Measurements from ENCODE around the gene MGAT3. TPM values are rescaled to one million over a fixed set of nuclear protein-coding genes. Genes with fewer than 3 reads are reported as not detected.
A peak's percentile ranks its signal among the peaks of the same experiment; 100 is the strongest.

MGAT3 gene
- total RNA-seq, 2 donors from 2014 or later, result 0.38 to 2.6 TPM

- Mint-ChIP-seq H3K4me1 (ENCODE audit: low read depth in 2 of 2) (peaks cover 5 to 7% of the 10 kb centered on the region in 2 donors), H3K9me3 (no peaks in the 10 kb centered on the region), H3K27ac (no peak overlapping the region), H3K36me3 (no peaks in the 10 kb centered on the region), H3K27me3 (no peaks in the 10 kb centered on the region), H3K4me3 (no peak overlapping the region)
- DNase-seq (ENCODE audit: low spot score) (no peak), ATAC-seq (no peak)
Observed at GRCh38 chr22:39489094-39490068, 32.6 kb downstream of the MGAT3 start.

- no peaks in the 10 kb centered on the region for H3K9me3 Mint-ChIP-seq
- H3K4me3 Mint-ChIP-seq, result no peak overlapping the region
- DNase-seq (ENCODE audit: low spot score) (peak; percentile 77), ATAC-seq (peak; percentile 91)
- peaks cover 5 to 7% of the 10 kb centered on the region in 2 donors for H3K4me1 Mint-ChIP-seq (ENCODE audit: low read depth in 2 of 2)
- H3K27me3 Mint-ChIP-seq, result no peaks in the 10 kb centered on the region
- no peaks in the 10 kb centered on the region for H3K36me3 Mint-ChIP-seq
- no peak overlapping the region for H3K27ac Mint-ChIP-seq
Observed at GRCh38 chr22:39490135-39490798, 33.5 kb downstream of the MGAT3 start.

GRCh38 chr22:39490966-39491680 lies 34.3 kb downstream of the MGAT3 start:
- no peak for DNase-seq (ENCODE audit: low spot score)
- Mint-ChIP-seq H3K27ac (no peak overlapping the region), H3K36me3 (no peaks in the 10 kb centered on the region), H3K4me1 (ENCODE audit: low read depth in 2 of 2) (peaks cover 5 to 7% of the 10 kb centered on the region in 2 donors), H3K27me3 (no peaks in the 10 kb centered on the region), H3K9me3 (no peaks in the 10 kb centered on the region), H3K4me3 (no peak overlapping the region)
- ATAC-seq, result no peak

- Mint-ChIP-seq H3K4me1 (ENCODE audit: low read depth in 2 of 2) (peaks cover 5 to 7% of the 10 kb centered on the region in 2 donors), H3K27ac (no peak overlapping the region), H3K4me3 (no peak overlapping the region), H3K27me3 (no peaks in the 10 kb centered on the region), H3K36me3 (no peaks in the 10 kb centered on the region), H3K9me3 (no peaks in the 10 kb centered on the region)
- ATAC-seq, result no peak
- DNase-seq (ENCODE audit: low spot score), result no peak
Observed at GRCh38 chr22:39491696-39492095, 34.9 kb downstream of the MGAT3 start.

- DNase-seq (ENCODE audit: low spot score), result no peak
- Mint-ChIP-seq H3K4me3 (no peak overlapping the region), H3K9me3 (no peaks in the 10 kb centered on the region), H3K27ac (no peak overlapping the region), H3K4me1 (ENCODE audit: low read depth in 2 of 2) (peaks cover 5 to 7% of the 10 kb centered on the region in 2 donors), H3K36me3 (no peaks in the 10 kb centered on the region), H3K27me3 (no peaks in the 10 kb centered on the region)
- no peak for ATAC-seq
Observed at GRCh38 chr22:39492186-39492585, 35.4 kb downstream of the MGAT3 start.

GRCh38 chr22:39493759-39494158 lies 36.9 kb downstream of the MGAT3 start:
- H3K36me3 Mint-ChIP-seq, result no peaks in the 10 kb centered on the region
- no peaks in the 10 kb centered on the region for H3K9me3 Mint-ChIP-seq
- H3K4me1 Mint-ChIP-seq (ENCODE audit: low read depth in 2 of 2), result peaks cover 5 to 7% of the 10 kb centered on the region in 2 donors
- no peak for ATAC-seq
- no peak overlapping the region for H3K27ac Mint-ChIP-seq
- DNase-seq (ENCODE audit: low spot score), result no peak
- no peaks in the 10 kb centered on the region for H3K27me3 Mint-ChIP-seq
- H3K4me3 Mint-ChIP-seq, result no peak overlapping the region

GRCh38 chr22:39494471-39495120 lies 37.8 kb downstream of the MGAT3 start:
- H3K27ac Mint-ChIP-seq, result peak overlapping the region in 1 of 2 donors; percentile 44
- no peaks in the 10 kb centered on the region for H3K36me3 Mint-ChIP-seq
- no peak for ATAC-seq
- H3K4me3 Mint-ChIP-seq, result no peak overlapping the region
- H3K9me3 Mint-ChIP-seq, result no peaks in the 10 kb centered on the region
- no peaks in the 10 kb centered on the region for H3K27me3 Mint-ChIP-seq
- H3K4me1 Mint-ChIP-seq (ENCODE audit: low read depth in 2 of 2), result peaks cover 5 to 7% of the 10 kb centered on the region in 2 donors
- no peak for DNase-seq (ENCODE audit: low spot score)

- ATAC-seq (peak; percentile 56 to 66), DNase-seq (ENCODE audit: low spot score) (no peak)
- Mint-ChIP-seq H3K9me3 (no peaks in the 10 kb centered on the region), H3K27ac (no peak overlapping the region), H3K4me3 (no peak overlapping the region), H3K36me3 (no peaks in the 10 kb centered on the region), H3K27me3 (no peaks in the 10 kb centered on the region), H3K4me1 (ENCODE audit: low read depth in 2 of 2) (no peaks in the 10 kb centered on the region)
Observed at GRCh38 chr22:39496131-39496838, 39.5 kb downstream of the MGAT3 start.

- peaks cover 5 to 10% of the 10 kb centered on the region in 2 donors for H3K4me1 Mint-ChIP-seq (ENCODE audit: low read depth in 2 of 2)
- ATAC-seq (no peak), DNase-seq (ENCODE audit: low spot score) (no peak)
- peak overlapping the region in 1 of 2 donors; percentile 20 for H3K27ac Mint-ChIP-seq
- no peak overlapping the region for H3K4me3 Mint-ChIP-seq
- no peaks in the 10 kb centered on the region for H3K36me3 Mint-ChIP-seq
- H3K27me3 Mint-ChIP-seq, result no peaks in the 10 kb centered on the region
- no peaks in the 10 kb centered on the region for H3K9me3 Mint-ChIP-seq
Observed at GRCh38 chr22:39497429-39497828, 40.6 kb downstream of the MGAT3 start.

- H3K9me3 Mint-ChIP-seq, result no peaks in the 10 kb centered on the region
- peaks cover 2% of the 10 kb centered on the region for H3K36me3 Mint-ChIP-seq
- H3K27me3 Mint-ChIP-seq, result no peaks in the 10 kb centered on the region
Observed at GRCh38 chr22:39498368-39498767, 41.6 kb downstream of the MGAT3 start.

GRCh38 chr22:39498802-39499201 lies 42.0 kb downstream of the MGAT3 start:
- ATAC-seq (no peak), DNase-seq (ENCODE audit: low spot score) (no peak)
- H3K36me3 Mint-ChIP-seq, result peaks cover 5% of the 10 kb centered on the region
- H3K27ac Mint-ChIP-seq, result no peak overlapping the region
- no peaks in the 10 kb centered on the region for H3K9me3 Mint-ChIP-seq
- peaks cover 9 to 20% of the 10 kb centered on the region in 2 donors for H3K4me1 Mint-ChIP-seq (ENCODE audit: low read depth in 2 of 2)
- H3K4me3 Mint-ChIP-seq, result no peak overlapping the region
- no peaks in the 10 kb centered on the region for H3K27me3 Mint-ChIP-seq

More at GRCh38 chr22:39498368-39498767, 41.6 kb downstream of the MGAT3 start:
- Mint-ChIP-seq H3K4me3 (no peak overlapping the region), H3K4me1 (ENCODE audit: low read depth in 2 of 2) (peaks cover 6 to 16% of the 10 kb centered on the region in 2 donors), H3K27ac (no peak overlapping the region)
- DNase-seq (ENCODE audit: low spot score), result no peak
- no peak for ATAC-seq

GRCh38 chr22:39500101-39500500 lies 43.3 kb downstream of the MGAT3 start:
- Mint-ChIP-seq H3K36me3 (peaks cover 5% of the 10 kb centered on the region), H3K27me3 (no peaks in the 10 kb centered on the region), H3K4me3 (no peak overlapping the region), H3K9me3 (no peaks in the 10 kb centered on the region), H3K4me1 (ENCODE audit: low read depth in 2 of 2) (peaks cover 12 to 27% of the 10 kb centered on the region in 2 donors), H3K27ac (peak overlapping the region in 1 of 2 donors; percentile 0)
- ATAC-seq (no peak), DNase-seq (ENCODE audit: low spot score) (no peak)
